Jurkat, Clone E6-1 (cell line): Measurements from ENCODE around the gene PCDHGA12. TPM values are rescaled to one million over a fixed set of nuclear protein-coding genes. Genes with fewer than 3 reads are reported as not detected.
"Not testable (repeated sequence)": the region's sequence is repeated elsewhere in the genome, so short reads cannot be mapped to it uniquely, and the experiment has no call there.

Experiments used
- DNase-seq: peaks from one replicate; pipeline ENCODE4 v3.0.0-alpha.2; 2011; ENCODE audit warnings: low read depth, low spot score
- H3K4me3 ChIP-seq: 2 replicates; pipeline ENCODE4 v1.5.1; 2011; ENCODE audit warnings: mild to moderate bottlenecking, low read length, control low read depth, moderate library complexity
- polyA plus RNA-seq: library from polyadenylated mRNA; unstranded; fragments of >200 nt; gene quantifications from one replicate; pipeline ENCODE4 v1.2.1, GENCODE V29; 2012; ENCODE audit warnings: missing spikeins; ENCODE audit not compliant: insufficient read length, insufficient read depth

The PCDHGA12 gene
- polyA plus RNA-seq: 0.26 TPM

DNA sequence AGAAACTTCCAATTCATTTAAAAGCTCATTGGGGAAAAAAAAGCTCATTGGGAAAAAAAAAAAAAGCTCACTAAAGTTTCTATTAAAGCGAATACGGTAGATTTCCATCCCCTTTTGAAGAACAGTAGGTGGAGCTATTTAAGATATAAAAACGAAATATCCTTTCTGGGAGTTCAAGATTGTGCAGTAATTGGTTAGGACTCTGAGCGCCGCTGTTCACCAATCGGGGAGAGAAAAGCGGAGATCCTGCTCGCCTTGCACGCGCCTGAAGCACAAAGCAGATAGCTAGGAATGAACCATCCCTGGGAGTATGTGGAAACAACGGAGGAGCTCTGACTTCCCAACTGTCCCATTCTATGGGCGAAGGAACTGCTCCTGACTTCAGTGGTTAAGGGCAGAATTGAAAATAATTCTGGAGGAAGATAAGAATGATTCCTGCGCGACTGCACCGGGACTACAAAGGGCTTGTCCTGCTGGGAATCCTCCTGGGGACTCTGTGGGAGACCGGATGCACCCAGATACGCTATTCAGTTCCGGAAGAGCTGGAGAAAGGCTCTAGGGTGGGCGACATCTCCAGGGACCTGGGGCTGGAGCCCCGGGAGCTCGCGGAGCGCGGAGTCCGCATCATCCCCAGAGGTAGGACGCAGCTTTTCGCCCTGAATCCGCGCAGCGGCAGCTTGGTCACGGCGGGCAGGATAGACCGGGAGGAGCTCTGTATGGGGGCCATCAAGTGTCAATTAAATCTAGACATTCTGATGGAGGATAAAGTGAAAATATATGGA lies at the start of gene PCDHGA12:
TSS of gene PCDHGA12 (plus strand) at position 176 of the 782 bp plus-strand sequence. CDS start at position 429, 253 bp downstream.
- H3K4me3 ChIP-seq: no peak within 1 kb of the TSS
- no peak for DNase-seq

DNA sequence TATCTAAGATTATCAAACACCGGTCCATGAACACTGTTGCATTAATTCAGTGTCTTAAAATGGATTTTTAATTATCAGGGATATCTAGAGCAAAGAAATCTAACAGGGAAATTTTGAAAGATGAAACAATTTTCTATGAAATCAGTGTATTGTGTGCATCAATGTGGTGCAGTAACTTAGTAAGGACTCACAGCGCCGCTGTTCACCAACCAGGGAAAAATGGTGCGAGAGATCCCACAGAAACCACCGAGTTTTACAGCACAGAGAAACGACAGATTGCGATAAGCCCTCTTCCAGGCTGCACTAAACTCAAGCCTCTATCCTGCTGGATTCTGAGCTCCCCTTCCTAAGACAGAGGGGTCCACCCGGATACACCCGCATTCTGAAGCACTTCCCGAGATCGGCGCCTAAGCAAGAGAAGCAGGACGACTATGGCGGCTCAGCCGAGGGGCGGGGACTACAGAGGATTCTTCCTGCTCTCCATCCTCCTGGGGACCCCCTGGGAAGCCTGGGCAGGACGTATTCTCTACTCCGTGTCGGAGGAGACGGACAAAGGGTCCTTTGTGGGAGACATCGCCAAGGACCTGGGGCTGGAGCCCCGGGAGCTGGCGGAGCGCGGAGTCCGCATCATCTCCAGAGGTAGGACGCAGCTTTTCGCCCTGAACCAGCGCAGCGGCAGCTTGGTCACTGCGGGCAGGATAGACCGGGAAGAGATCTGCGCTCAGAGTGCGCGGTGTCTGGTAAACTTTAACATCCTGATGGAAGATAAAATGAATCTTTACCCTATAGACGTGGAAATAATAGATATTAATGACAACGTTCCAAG lies 47.6 kb upstream of the PCDHGA12 start, which contains the start of gene PCDHGA7:
TSS of gene PCDHGA7 (plus strand) at position 274 of the 826 bp plus-strand sequence. CDS start at position 432, 158 bp downstream.
- DNase-seq: no peak
- no peak within 1 kb of the TSS for H3K4me3 ChIP-seq

DNA sequence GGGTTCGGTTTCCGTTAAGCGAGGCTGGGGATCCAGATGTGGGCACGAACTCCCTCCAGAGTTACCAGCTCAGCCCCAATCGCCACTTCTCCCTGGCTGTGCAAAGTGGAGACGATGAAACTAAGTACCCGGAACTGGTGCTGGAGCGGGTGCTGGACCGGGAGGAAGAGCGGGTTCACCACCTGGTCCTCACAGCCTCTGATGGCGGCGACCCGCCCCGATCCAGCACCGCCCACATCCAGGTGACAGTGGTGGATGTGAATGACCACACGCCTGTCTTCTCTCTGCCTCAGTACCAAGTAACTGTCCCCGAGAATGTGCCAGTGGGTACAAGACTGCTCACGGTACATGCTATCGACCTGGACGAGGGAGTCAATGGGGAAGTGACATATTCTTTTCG lies 47.0 kb upstream of the PCDHGA12 start:
- H3K4me3 ChIP-seq: no peak overlapping the region
- no peak for DNase-seq

DNA sequence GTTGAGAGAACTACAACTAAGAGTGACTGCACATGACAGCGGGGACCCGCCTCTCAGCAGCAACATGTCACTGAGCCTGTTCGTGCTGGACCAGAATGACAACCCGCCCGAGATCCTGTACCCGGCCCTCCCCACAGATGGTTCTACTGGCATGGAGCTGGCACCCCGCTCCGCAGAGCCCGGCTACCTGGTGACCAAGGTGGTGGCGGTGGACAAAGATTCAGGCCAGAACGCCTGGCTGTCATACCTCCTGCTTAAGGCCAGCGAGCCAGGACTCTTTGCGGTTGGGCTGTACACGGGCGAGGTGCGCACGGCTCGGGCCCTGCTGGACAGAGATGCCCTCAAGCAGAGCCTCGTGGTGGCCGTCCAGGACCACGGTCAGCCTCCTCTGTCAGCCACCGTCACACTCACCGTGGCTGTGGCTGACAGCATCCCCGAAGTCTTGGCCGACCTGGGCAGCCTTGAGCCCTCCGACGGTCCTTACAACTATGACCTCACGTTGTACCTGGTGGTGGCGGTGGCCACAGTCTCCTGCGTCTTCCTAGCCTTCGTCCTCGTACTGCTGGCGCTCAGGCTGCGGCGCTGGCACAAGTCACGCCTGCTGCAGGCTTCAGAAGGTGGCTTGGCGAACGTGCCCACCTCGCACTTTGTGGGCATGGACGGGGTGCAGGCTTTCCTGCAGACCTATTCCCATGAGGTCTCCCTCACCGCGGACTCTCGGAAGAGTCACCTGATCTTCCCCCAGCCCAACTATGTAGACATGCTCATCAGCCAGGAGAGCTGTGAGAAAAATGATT lies 45.6 kb upstream of the PCDHGA12 start:
- DNase-seq: no peak
- H3K4me3 ChIP-seq: no peak overlapping the region

DNA sequence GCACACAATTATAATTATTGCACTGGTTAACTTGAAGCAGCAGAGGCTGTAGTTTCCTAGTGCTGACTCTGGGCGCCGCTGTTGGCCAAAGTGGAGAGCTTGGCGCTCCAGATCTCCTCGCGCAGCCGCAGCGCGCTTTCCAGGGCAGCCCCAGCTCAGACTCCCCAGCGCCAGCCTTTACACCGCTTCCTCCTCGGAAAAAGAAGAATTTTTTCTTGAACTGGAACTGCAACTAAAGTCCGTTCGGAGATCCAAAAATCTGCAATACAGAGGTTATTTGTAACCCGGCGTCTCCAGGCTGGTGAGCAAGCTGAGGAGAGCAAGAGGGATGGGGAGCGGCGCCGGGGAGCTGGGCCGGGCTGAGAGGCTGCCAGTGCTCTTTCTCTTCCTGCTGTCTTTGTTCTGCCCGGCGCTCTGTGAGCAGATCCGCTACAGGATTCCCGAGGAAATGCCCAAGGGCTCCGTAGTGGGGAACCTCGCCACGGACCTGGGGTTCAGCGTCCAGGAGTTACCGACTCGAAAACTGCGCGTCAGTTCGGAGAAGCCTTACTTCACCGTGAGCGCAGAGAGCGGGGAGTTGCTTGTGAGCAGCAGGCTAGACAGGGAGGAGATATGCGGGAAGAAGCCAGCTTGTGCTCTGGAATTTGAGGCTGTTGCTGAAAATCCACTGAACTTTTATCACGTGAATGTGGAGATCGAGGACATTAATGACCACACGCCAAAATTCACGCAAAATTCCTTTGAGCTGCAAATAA lies 42.6 kb upstream of the PCDHGA12 start, which contains the start of gene PCDHGB4:
TSS of gene PCDHGB4 (plus strand) at position 142 of the 755 bp plus-strand sequence. CDS start at position 329, 187 bp downstream.
- not testable (repeated sequence) for H3K4me3 ChIP-seq, DNase-seq

- no peak overlapping the region for H3K4me3 ChIP-seq
- DNase-seq: no peak
These were observed 41.6 kb upstream of the PCDHGA12 start for GRCh38 chr5:141388661-141389060.

- H3K4me3 ChIP-seq: no peak overlapping the region
- no peak for DNase-seq
These were observed 40.9 kb upstream of the PCDHGA12 start for GRCh38 chr5:141389153-141390042.

GRCh38 chr5:141392429-141393198 lies 37.7 kb upstream of the PCDHGA12 start, which contains the start of gene PCDHGA8:
Gene PCDHGA8 (plus strand): TSS chr5:141392633. CDS start chr5:141392814, 181 bp downstream.
- H3K4me3 ChIP-seq: no peak within 1 kb of the TSS
- DNase-seq: no peak

DNA sequence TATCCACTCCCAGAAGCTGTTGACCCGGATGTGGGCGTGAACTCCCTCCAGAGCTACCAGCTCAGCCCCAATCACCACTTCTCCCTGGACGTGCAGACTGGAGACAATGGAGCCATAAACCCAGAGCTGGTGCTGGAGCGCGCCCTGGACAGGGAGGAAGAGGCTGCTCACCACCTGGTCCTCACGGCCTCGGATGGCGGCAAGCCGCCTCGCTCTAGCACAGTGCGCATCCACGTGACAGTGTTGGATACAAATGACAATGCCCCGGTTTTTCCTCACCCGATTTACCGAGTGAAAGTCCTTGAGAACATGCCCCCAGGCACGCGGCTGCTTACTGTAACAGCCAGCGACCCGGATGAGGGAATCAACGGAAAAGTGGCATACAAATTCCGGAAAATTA lies 37.0 kb upstream of the PCDHGA12 start:
- no peak overlapping the region for H3K4me3 ChIP-seq
- no peak for DNase-seq

- not testable (repeated sequence) for H3K4me3 ChIP-seq, DNase-seq
These were observed 35.7 kb upstream of the PCDHGA12 start for GRCh38 chr5:141394401-141395187.

DNA sequence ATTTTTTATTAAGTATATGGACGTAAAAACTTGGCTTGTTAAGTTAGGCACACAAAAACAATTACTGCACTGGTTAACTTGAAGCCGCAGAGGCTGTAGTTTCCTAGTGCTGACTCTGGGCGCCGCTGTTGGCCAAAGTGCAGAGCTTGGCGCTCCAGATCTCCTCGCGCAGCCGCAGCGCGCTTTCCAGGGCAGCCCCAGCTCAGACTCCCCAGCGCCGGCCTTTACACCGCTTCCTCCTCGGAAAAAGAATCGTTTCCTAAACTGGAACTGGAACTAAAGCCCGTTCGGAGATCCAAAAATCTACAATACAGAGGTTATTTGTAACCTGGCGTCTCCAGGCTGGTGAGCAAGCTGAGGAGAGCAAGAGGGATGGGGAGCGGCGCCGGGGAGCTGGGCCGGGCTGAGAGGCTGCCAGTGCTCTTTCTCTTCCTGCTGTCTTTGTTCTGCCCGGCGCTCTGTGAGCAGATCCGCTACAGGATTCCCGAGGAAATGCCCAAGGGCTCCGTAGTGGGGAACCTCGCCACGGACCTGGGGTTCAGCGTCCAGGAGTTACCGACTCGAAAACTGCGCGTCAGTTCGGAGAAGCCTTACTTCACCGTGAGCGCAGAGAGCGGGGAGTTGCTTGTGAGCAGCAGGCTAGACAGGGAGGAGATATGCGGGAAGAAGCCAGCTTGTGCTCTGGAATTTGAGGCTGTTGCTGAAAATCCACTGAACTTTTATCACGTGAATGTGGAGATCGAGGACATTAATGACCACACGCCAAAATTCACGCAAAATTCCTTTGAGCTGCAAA lies 32.4 kb upstream of the PCDHGA12 start, which contains the start of gene PCDHGB5:
TSS of gene PCDHGB5 (plus strand) at position 192 of the 796 bp plus-strand sequence. CDS start at position 373, 181 bp downstream.
- not testable (repeated sequence) for H3K4me3 ChIP-seq, DNase-seq

DNA sequence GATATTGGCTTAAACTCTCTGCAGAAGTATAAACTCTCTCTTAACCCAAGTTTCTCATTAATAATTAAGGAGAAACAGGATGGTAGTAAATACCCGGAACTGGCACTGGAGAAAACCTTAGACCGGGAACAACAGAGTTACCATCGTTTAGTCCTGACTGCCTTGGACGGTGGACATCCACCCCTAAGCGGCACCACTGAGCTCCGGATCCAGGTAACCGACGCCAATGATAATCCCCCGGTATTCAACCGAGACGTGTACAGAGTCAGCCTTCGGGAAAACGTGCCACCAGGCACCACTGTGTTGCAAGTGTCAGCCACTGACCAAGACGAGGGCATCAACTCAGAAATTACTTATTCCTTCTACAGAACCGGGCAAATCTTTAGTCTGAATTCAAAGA lies 31.7 kb upstream of the PCDHGA12 start:
- DNase-seq: no peak
- H3K4me3 ChIP-seq: no peak overlapping the region

DNA sequence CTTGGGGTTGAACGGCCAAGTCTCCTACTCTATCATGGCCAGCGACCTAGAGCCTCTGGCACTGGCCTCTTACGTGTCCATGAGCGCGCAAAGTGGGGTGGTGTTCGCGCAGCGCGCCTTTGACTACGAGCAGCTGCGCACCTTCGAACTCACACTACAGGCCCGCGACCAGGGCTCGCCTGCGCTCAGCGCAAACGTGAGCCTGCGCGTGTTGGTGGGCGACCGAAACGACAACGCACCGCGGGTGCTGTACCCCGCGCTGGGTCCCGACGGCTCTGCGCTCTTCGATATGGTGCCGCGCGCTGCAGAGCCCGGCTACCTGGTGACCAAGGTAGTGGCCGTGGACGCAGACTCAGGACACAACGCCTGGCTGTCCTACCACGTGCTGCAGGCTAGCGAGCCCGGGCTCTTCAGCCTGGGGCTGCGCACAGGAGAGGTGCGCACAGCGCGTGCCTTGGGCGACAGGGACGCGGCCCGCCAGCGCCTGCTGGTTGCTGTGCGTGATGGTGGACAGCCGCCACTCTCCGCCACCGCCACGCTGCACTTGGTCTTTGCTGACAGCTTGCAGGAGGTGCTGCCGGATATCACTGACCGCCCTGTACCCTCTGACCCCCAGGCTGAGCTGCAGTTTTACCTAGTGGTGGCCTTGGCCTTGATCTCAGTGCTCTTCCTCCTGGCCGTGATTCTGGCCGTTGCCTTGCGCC lies 30.6 kb upstream of the PCDHGA12 start:
- no peak for DNase-seq
- no peak overlapping the region for H3K4me3 ChIP-seq

DNA sequence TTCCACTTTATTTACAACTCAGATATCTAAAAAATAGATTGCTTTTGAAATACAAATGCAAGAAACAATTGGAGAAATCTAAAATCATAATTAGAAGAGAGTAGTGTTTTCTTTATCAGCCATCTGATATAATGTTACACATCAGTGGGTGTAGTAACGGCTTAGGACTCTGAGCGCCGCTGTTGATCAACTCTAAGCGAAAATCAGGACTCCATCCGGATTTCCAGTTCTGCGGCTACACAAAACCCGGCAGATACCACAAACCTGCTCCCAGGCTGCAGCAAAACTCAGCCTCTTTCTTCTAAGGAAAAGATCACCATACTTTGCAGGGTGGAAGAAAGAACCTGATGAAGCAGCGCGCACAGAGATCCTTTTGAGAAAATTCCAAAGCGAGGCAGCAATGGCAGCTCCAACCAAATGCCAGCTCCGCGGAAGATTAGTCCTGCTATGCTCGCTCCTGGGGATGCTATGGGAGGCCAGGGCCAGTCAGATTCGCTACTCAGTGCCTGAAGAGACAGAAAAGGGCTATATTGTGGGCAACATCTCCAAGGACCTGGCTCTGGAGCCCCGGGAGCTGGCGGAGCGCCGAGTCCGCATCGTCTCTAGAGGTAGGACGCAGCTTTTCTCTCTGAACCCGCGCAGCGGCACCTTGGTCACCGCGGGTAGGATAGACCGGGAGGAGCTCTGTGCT lies 27.6 kb upstream of the PCDHGA12 start, which contains the start of gene PCDHGA9:
TSS of gene PCDHGA9 (plus strand) at position 226 of the 691 bp plus-strand sequence. CDS start at position 401, 175 bp downstream.
- no peak for DNase-seq
- 0 out of 2 replicates have a peak within 1 kb of the TSS, but pooled peaks have one; percentile 5 for H3K4me3 ChIP-seq
